K562 (cell line): ENCODE data around the gene GALNT7. TPM values are rescaled to one million over a fixed set of nuclear protein-coding genes. Genes with fewer than 3 reads are reported as not detected.

Experiments
- ATAC-seq: fragments of 200-7000 bp; cut with Tn5 transposase; 3 replicates; pipeline ENCODE4 v1.9.1; 2020; ENCODE audit warnings: moderate library complexity
- BruUV-seq: library from RNA; stranded (reverse); fragments of 400-500 nt; replicated peaks from 2 replicates; lab custom pipeline; 2021; lab: Mats Ljungman, UMichigan
- CTCF ChIA-PET: fragments of 300-600 bp; formaldehyde crosslinking; extraction: SDS; loops from one replicate; lab custom pipeline; 2021; ENCODE audit warnings: low intra/inter-chr PET ratio; lab: Yijun Ruan, JAX
- POLR2A ChIA-PET: fragments of 300-600, 350-650 bp; sonication (Branson Sonifier 250); formaldehyde crosslinking; extraction: SDS; loops from one replicate; lab custom pipeline; 2021; ENCODE audit warnings: antibody characterized with exemption, inconsistent platforms; lab: Yijun Ruan, JAX
- DNase-seq, 4 experiments: peaks; one replicate each; pipeline versions ENCODE4 v3.0.0 to v3.0.0-alpha.2; 2011 to 2018; ENCODE audit warnings: low spot score in 3 of 4, mixed read lengths in 3 of 4; ENCODE audit errors: extremely low read depth in 1 of 4
- FAIRE-seq: peaks from 2 replicates; lab custom pipeline; 2011; peaks lifted over from hg19 to GRCh38; lab: Jason Lieb, UNC
- H2AFZ ChIP-seq: 2 replicates; pipeline ENCODE4 v1.6.0; 2011; ENCODE audit warnings: low read depth, low read length, control low read depth, inconsistent platforms
- H3K27ac ChIP-seq: fragments of 200-600 bp; 3 replicates; pipeline ENCODE4 v1.8.0; 2011; ENCODE audit warnings: low read depth, mild to moderate bottlenecking, control low read depth, inconsistent platforms, low read length, moderate library complexity, mixed read lengths; ENCODE audit errors: extremely low read depth
- H3K27me3 ChIP-seq, 2 experiments: fragments of 300-600 bp in 1 of 2; 2 replicates in 1 of 2; 3 replicates in 1 of 2; pipeline versions ENCODE4 v1.6.0 to v1.8.0; 2011; ENCODE audit warnings: inconsistent platforms in 2 of 2, low read length in 2 of 2, mild to moderate bottlenecking in 1 of 2, mixed read lengths in 1 of 2, moderate library complexity in 1 of 2; ENCODE audit not compliant: control insufficient read depth in 2 of 2, insufficient read depth in 2 of 2
- H3K36me3 ChIP-seq: fragments of 300-600 bp; 3 replicates; pipeline ENCODE4 v1.8.0; 2011; ENCODE audit warnings: mild to moderate bottlenecking, low read length, inconsistent platforms; ENCODE audit not compliant: control insufficient read depth, insufficient read depth
- H3K4me1 ChIP-seq, 2 experiments: fragments of 200-600 bp in 1 of 2; replicated peaks in 1 of 2; 2 replicates in 1 of 2; 3 replicates in 1 of 2; pipeline versions ENCODE4 v1.5.1 to v1.8.0; 2011; ENCODE audit warnings: inconsistent platforms in 2 of 2, low read length in 2 of 2, mild to moderate bottlenecking in 1 of 2, mixed read lengths in 1 of 2, moderate library complexity in 1 of 2; ENCODE audit not compliant: control insufficient read depth in 2 of 2, insufficient read depth in 2 of 2
- H3K4me2 ChIP-seq: 2 replicates; pipeline ENCODE4 v1.6.1; 2011; ENCODE audit warnings: low read length, control low read depth, inconsistent platforms, mixed read lengths; ENCODE audit not compliant: insufficient read depth
- H3K4me3 ChIP-seq: fragments of 200-600 bp; sonication (generic), shearing (Covaris generic); 2 replicates; pipeline ENCODE4 v1.5.1; 2016; ENCODE audit warnings: control low read depth, inconsistent platforms
- H3K79me2 ChIP-seq: fragments of 200-600 bp; 3 replicates; pipeline ENCODE4 v1.8.0; 2011; ENCODE audit warnings: low read length, inconsistent platforms; ENCODE audit not compliant: control insufficient read depth, insufficient read depth
- H3K9ac ChIP-seq, 2 experiments: 2 replicates each; pipeline versions ENCODE4 v1.6.0 to v1.6.1; 2011; ENCODE audit warnings: low read depth in 2 of 2, low read length in 2 of 2, control low read depth in 1 of 2, inconsistent platforms in 1 of 2, mild to moderate bottlenecking in 1 of 2, mixed read lengths in 1 of 2; ENCODE audit not compliant: insufficient read depth in 1 of 2
- H3K9me1 ChIP-seq: one replicate; pipeline ENCODE4 v1.6.0; 2011; ENCODE audit warnings: inconsistent platforms, mild to moderate bottlenecking, low read length, moderate library complexity; ENCODE audit not compliant: control insufficient read depth, insufficient read depth
- H3K9me3 ChIP-seq: replicated peaks from 2 replicates; pipeline ENCODE4 v1.5.1; 2011; ENCODE audit warnings: low read depth, low read length, inconsistent platforms; ENCODE audit not compliant: control insufficient read depth, insufficient read depth
- H4K20me1 ChIP-seq: replicated peaks from 2 replicates; pipeline ENCODE4 v1.6.1; 2011; ENCODE audit warnings: low read length, inconsistent platforms, mixed read lengths; ENCODE audit not compliant: control insufficient read depth, insufficient read depth
- ATF3 ChIP-seq, 2 experiments: fragments of 450-650 bp in 1 of 2; sonication (generic) in 1 of 2; formaldehyde crosslinking in 1 of 2; IDR thresholded peaks in 1 of 2; conservative IDR thresholded peaks in 1 of 2; 2 replicates each; pipeline versions ENCODE4 v1.6.1 to v1.8.1; 2016 to 2023; ENCODE audit warnings: mild to moderate bottlenecking in 2 of 2, moderate library complexity in 2 of 2, inconsistent platforms in 1 of 2, missing genetic modification reagents in 1 of 2
- BACH1 ChIP-seq: fragments of 200-800 bp; sonication (Bioruptor generic); IDR thresholded peaks from 2 replicates; pipeline ENCODE4 v1.6.1; 2016; ENCODE audit warnings: missing genetic modification characterization, missing compliant biosample characterization
- ELF4 ChIP-seq: fragments of 450-650 bp; formaldehyde crosslinking; IDR thresholded peaks from 2 replicates; pipeline ENCODE4 v1.4.0; 2022; ENCODE audit warnings: missing genetic modification characterization
- ELK1 ChIP-seq: sonication (generic); formaldehyde crosslinking; IDR thresholded peaks from 2 replicates; pipeline ENCODE4 v1.8.1; 2022; ENCODE audit warnings: missing genetic modification reagents
- HDAC2 ChIP-seq: fragments of 450-650 bp; IDR thresholded peaks from 2 replicates; pipeline ENCODE4 v1.6.1; 2016; ENCODE audit warnings: mild to moderate bottlenecking
- HNRNPK ChIP-seq: fragments of 200-400 bp; formaldehyde crosslinking; IDR thresholded peaks from one replicate; pipeline ENCODE4 v1.6.1; 2018; ENCODE audit warnings: mild to moderate bottlenecking, low read depth, low read length; ENCODE audit not compliant: poor library complexity, severe bottlenecking
- MYBL2 ChIP-seq, 2 experiments: fragments of 450-650 bp in 1 of 2; sonication (generic) in 1 of 2; formaldehyde crosslinking in 1 of 2; IDR thresholded peaks; 2 replicates each; pipeline versions ENCODE4 v1.6.1 to v1.8.1; 2017 to 2022; ENCODE audit warnings: borderline replicate concordance in 1 of 2, inconsistent platforms in 1 of 2, low read depth in 1 of 2, mild to moderate bottlenecking in 1 of 2, missing genetic modification reagents in 1 of 2, moderate library complexity in 1 of 2
- NBN ChIP-seq: fragments of 450-650 bp; IDR thresholded peaks from 2 replicates; pipeline ENCODE4 v1.6.1; 2016; ENCODE audit warnings: low read depth, mild to moderate bottlenecking
- NEUROD1 ChIP-seq: fragments of 150-350 bp; IDR thresholded peaks from 2 replicates; pipeline ENCODE4 v1.6.1; 2014; ENCODE audit warnings: borderline replicate concordance, low read length, low read depth; ENCODE audit not compliant: partially characterized antibody
- PRMT5 ChIP-seq: sonication (generic); formaldehyde crosslinking; IDR thresholded peaks from 2 replicates; pipeline ENCODE4 v1.5.0; 2020; ENCODE audit warnings: missing genetic modification reagents
- RB1 ChIP-seq: fragments of 450-650 bp; IDR thresholded peaks from 2 replicates; pipeline ENCODE4 v1.6.1; 2017; ENCODE audit warnings: low read depth, mild to moderate bottlenecking
- whole genome bisulfite sequencing: fragments of 100-300 bp; shearing (Covaris generic); methylation state at CpG from one replicate; pipeline ENCODE4 v1.1.6; 2016; ENCODE audit warnings: low coverage, mixed read lengths; ENCODE audit not compliant: insufficient coverage; ENCODE audit errors: missing lambda C conversion rate; 5-methylcytosine and 5-hydroxymethylcytosine counted together
- in situ Hi-C: fragments of 300-500 bp; cut with MboI; formaldehyde crosslinking; loops from 4 replicates; pipeline ENCODE4 v1.15.0; 2018; ENCODE audit warnings: inconsistent platforms, mixed read lengths
- intact Hi-C: fragments of 100-400 bp; cut with micrococcal nuclease; formaldehyde crosslinking; loops from 2 replicates; pipeline ENCODE4 v1.14.2; 2022
- polyA plus RNA-seq, 8 experiments: library from polyadenylated mRNA; depleted of rRNA in 4 of 8; stranded (reverse) in 5 of 8; unstranded in 3 of 8; fragments of >200 nt; fragmentation: Nextera tagmentation in 2 of 8; fragmentation: Illumina TruSeq in 1 of 8; extraction: Ambion mirVana in 2 of 8; extraction: Trizol in 1 of 8; gene quantifications; 2 replicates each; pipeline versions ENCODE4 v1.2.1 to v1.2.3, GENCODE V29; 2011 to 2014; ENCODE audit warnings: inconsistent platforms in 1 of 8, missing spikeins in 1 of 8
- total RNA-seq, 7 experiments: library from RNA; depleted of rRNA in 6 of 7; stranded (reverse); fragments of >200 nt in 6 of 7; fragmentation: Illumina TruSeq in 2 of 7; extraction: Trizol in 2 of 7; gene quantifications; 2 replicates each; pipeline versions ENCODE4 v1.2.1 to v1.2.3, GENCODE V29; 2011 to 2021; ENCODE audit warnings: low replicate concordance in 1 of 7
- TF ChIP-seq, protein P1 (sequence below): sonication (generic); IDR thresholded peaks from 2 replicates; pipeline ENCODE4 v1.6.1; 2016

Gene GALNT7
- total and polyA plus RNA-seq, 9 of the 15 experiments (the other 6 are each of a cell fraction or from before 2014, with no cell fraction given) = 16.7 to 38.7 (median 31.1) TPM

DNA sequence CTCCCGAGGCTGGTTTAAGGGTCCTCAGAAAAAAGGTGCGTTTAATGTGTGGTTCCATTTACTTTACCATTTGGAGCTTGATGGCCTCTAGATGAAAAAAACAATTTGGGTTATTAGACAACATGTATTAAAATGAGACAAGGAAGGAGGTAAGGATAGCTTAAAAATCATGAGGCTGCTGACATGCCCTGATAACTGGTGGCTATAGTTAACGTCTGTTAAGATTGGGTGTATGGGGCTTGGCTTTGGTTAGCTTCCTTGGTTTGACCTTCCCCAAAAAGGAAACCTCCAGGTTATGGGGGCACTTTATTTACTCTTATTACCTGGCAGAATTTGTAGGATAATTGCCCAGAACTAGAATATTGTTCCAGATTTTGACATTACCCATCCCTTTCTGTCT, 114.0 kb downstream of the GALNT7 start:
- peaks cover 37% of the 10 kb centered on the region for H3K79me2 ChIP-seq
- 2% methylated on average over 3 of the region's 3 CpGs for WGBS
- TF ChIP-seq, protein P1, sequence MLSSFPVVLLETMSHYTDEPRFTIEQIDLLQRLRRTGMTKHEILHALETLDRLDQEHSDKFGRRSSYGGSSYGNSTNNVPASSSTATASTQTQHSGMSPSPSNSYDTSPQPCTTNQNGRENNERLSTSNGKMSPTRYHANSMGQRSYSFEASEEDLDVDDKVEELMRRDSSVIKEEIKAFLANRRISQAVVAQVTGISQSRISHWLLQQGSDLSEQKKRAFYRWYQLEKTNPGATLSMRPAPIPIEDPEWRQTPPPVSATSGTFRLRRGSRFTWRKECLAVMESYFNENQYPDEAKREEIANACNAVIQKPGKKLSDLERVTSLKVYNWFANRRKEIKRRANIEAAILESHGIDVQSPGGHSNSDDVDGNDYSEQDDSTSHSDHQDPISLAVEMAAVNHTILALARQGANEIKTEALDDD = peak; percentile 68
- no peak for TF ChIP-seq HDAC2
- FAIRE-seq = no peak
- no peaks in the 10 kb centered on the region for H3K9me1 ChIP-seq
- in situ Hi-C loops (no loop called here), intact Hi-C loops (loop anchor here (1.0 to 5.0 kb wide), 2 partner anchors 90 to 257 kb away; partner anchors contain the start of gene SAP30)
- ChIA-PET POLR2A (interaction anchor here (1.3 to 1.9 kb wide), 2 partner anchors 12 to 19 kb away, joined by 3 to 9 read pairs; no protein-coding TSS in a partner anchor), CTCF (no interaction called here)
- H3K4me1 ChIP-seq = peaks cover 7 to 17% of the 10 kb centered on the region in 2 experiments
- H2AFZ ChIP-seq = no peak overlapping the region
- peaks cover 8% of the 10 kb centered on the region; the same call in 2 of the 3 replicates for H3K36me3 ChIP-seq
- peaks cover 32% of the 10 kb centered on the region for H3K9me3 ChIP-seq
- H3K4me2 ChIP-seq = peak overlapping the region; percentile 81
- peak overlapping the region; percentile 36; the same call in 1 of the 2 replicates for H3K4me3 ChIP-seq
- H3K9ac ChIP-seq = peak overlapping the region in 1 of 2 experiments; percentile 16; a peak in 1 of 4 replicates
- H4K20me1 ChIP-seq = 0 out of 2 replicates have a peak, but pooled peaks cover 2% of the 10 kb centered on the region
- peak in 1 of 4 experiments; percentile 26 for DNase-seq
- H3K27me3 ChIP-seq = no peaks in the 10 kb centered on the region
- BruUV-seq = no TSS peak
- ATAC-seq = peak; percentile 20
- peak overlapping the region; percentile 76 for H3K27ac ChIP-seq

DNA sequence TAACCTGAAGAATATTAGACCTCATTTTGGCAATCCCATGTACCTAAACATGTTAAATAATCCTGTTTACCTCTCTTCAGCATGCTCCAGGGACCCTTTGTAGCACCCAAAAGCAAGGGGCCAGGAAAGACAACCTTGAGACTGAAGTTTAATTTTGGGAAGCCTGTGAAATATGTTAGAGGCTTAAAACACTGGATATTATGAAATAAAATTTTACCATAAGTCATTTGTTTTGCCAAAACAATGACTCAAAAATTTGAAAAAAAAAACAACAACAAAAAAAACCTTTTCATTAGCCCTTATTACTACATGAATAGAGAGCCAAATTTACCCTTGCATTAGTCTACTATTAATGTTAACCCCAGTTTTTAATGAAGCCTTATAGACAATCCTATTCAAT, 115.9 kb downstream of the GALNT7 start:
- intact Hi-C loops = loop anchor here (5.0 kb wide), 1 partner anchor 88 kb away; the partner anchor contains the start of gene SAP30
- TF ChIP-seq ELK1 (no peak), PRMT5 (CRISPR knock-in tag) (no peak), ELF4 (no peak), ATF3 (IDR thresholded peaks at IDR 0.05) (no peak), ATF3 (CRISPR knock-in tag; conservative IDR thresholded peaks at IDR 0.05) (no peak), RB1 (no peak), NEUROD1 (no peak), NBN (no peak), MYBL2 (IDR thresholded peaks at IDR 0.05; ENCODE audit: low read depth) (no peak), MYBL2 (CRISPR knock-in tag; IDR thresholded peaks at IDR 0.05; ENCODE audit: borderline replicate concordance) (no peak), HNRNPK (no peak), BACH1 (tag) (no peak)

More for the DNA sequence above, 115.9 kb downstream of the GALNT7 start:
- H3K4me2 ChIP-seq = no peak overlapping the region
- peaks cover 8% of the 10 kb centered on the region; the same call in 2 of the 3 replicates for H3K36me3 ChIP-seq
- peaks cover 7 to 27% of the 10 kb centered on the region in 2 experiments for H3K4me1 ChIP-seq
- H4K20me1 ChIP-seq = 0 out of 2 replicates have a peak, but pooled peaks cover 4% of the 10 kb centered on the region
- ATAC-seq (no peak), DNase-seq (no peak), FAIRE-seq (no peak)
- H3K9ac ChIP-seq = no peak overlapping the region
- H3K27me3 ChIP-seq = no peaks in the 10 kb centered on the region
- ChIA-PET CTCF (interaction anchor here (0.6 kb wide), 1 partner anchor 840 kb away, joined by 3 read pairs; no protein-coding TSS in a partner anchor), POLR2A (no interaction called here)
- BruUV-seq = no TSS peak
- H3K4me3 ChIP-seq = no peak overlapping the region
- in situ Hi-C loops = no loop called here
- H3K27ac ChIP-seq = no peak overlapping the region
- H3K79me2 ChIP-seq = peaks cover 36% of the 10 kb centered on the region
- no peak overlapping the region for H2AFZ ChIP-seq
- no peaks in the 10 kb centered on the region for H3K9me1 ChIP-seq
- peaks cover 34% of the 10 kb centered on the region for H3K9me3 ChIP-seq
